Measurements from ENCODE around the gene RNF217.

RNF217 gene

GRCh38 chr6:124943658-124944057 lies 18.6 kb upstream of the RNF217 start:
- no peak overlapping the region for H3K4me2 ChIP-seq
- H3K9ac ChIP-seq = no peak overlapping the region
- H3K36me3 ChIP-seq = no peaks in the 10 kb centered on the region
- no peaks in the 10 kb centered on the region for H3K9me3 ChIP-seq
- no peaks in the 10 kb centered on the region for H3K27me3 ChIP-seq
- no peak overlapping the region for H3K4me3 ChIP-seq
- no peaks in the 10 kb centered on the region for H3K4me1 ChIP-seq
- TF ChIP-seq Cebpa-rat (IDR thresholded peaks at IDR 0.05) = no peak
- H4K20me1 ChIP-seq = no peaks in the 10 kb centered on the region
- no peak overlapping the region for H3K27ac ChIP-seq

- Histone ChIP-seq H3K27me3 (no peaks in the 10 kb centered on the region), H3K27ac (no peak overlapping the region), H3K4me2 (no peak overlapping the region), H3K4me1 (no peaks in the 10 kb centered on the region), H3K9ac (no peak overlapping the region), H4K20me1 (no peaks in the 10 kb centered on the region), H3K9me3 (no peaks in the 10 kb centered on the region), H3K36me3 (no peaks in the 10 kb centered on the region), H3K4me3 (no peak overlapping the region)
- no peak for TF ChIP-seq Cebpa-rat (IDR thresholded peaks at IDR 0.05)
Observed at GRCh38 chr6:124947971-124948451, 14.2 kb upstream of the RNF217 start.

GRCh38 chr6:124949706-124950105 lies 12.5 kb upstream of the RNF217 start:
- H3K9me3 ChIP-seq = no peaks in the 10 kb centered on the region
- H4K20me1 ChIP-seq = no peaks in the 10 kb centered on the region
- H3K4me1 ChIP-seq = no peaks in the 10 kb centered on the region
- H3K4me2 ChIP-seq = no peak overlapping the region
- H3K27me3 ChIP-seq = no peaks in the 10 kb centered on the region
- H3K27ac ChIP-seq = no peak overlapping the region
- no peak overlapping the region for H3K4me3 ChIP-seq
- H3K36me3 ChIP-seq = no peaks in the 10 kb centered on the region
- no peak overlapping the region for H3K9ac ChIP-seq
- no peak for TF ChIP-seq Cebpa-rat (IDR thresholded peaks at IDR 0.05)

GRCh38 chr6:124953808-124954207 lies 8.4 kb upstream of the RNF217 start:
- no peak for TF ChIP-seq Cebpa-rat (IDR thresholded peaks at IDR 0.05)
- H3K4me3 ChIP-seq = no peak overlapping the region

GRCh38 chr6:124955108-124955856 lies 7.0 kb upstream of the RNF217 start:
- TF ChIP-seq Cebpa-rat (IDR thresholded peaks at IDR 0.05) = no peak
- H3K4me1 ChIP-seq = no peaks in the 10 kb centered on the region
- H3K27me3 ChIP-seq = no peaks in the 10 kb centered on the region

More at GRCh38 chr6:124953808-124954207, 8.4 kb upstream of the RNF217 start:
- Histone ChIP-seq H3K27ac (no peak overlapping the region), H3K9ac (no peak overlapping the region), H3K4me2 (no peak overlapping the region), H3K9me3 (no peaks in the 10 kb centered on the region), H3K27me3 (no peaks in the 10 kb centered on the region), H4K20me1 (no peaks in the 10 kb centered on the region), H3K4me1 (no peaks in the 10 kb centered on the region), H3K36me3 (no peaks in the 10 kb centered on the region)

GRCh38 chr6:124956018-124956417 lies 6.2 kb upstream of the RNF217 start:
- H3K4me1 ChIP-seq = no peaks in the 10 kb centered on the region
- H3K27me3 ChIP-seq = no peaks in the 10 kb centered on the region
- TF ChIP-seq Cebpa-rat (IDR thresholded peaks at IDR 0.05) = no peak
- no peak overlapping the region for H3K4me2 ChIP-seq
- no peaks in the 10 kb centered on the region for H3K9me3 ChIP-seq
- H3K27ac ChIP-seq = no peak overlapping the region
- H3K4me3 ChIP-seq = no peak overlapping the region
- H3K36me3 ChIP-seq = no peaks in the 10 kb centered on the region
- no peak overlapping the region for H3K9ac ChIP-seq
- H4K20me1 ChIP-seq = no peaks in the 10 kb centered on the region

More at GRCh38 chr6:124955108-124955856, 7.0 kb upstream of the RNF217 start:
- Histone ChIP-seq H3K4me2 (no peak overlapping the region), H3K9me3 (no peaks in the 10 kb centered on the region), H4K20me1 (no peaks in the 10 kb centered on the region), H3K9ac (no peak overlapping the region), H3K36me3 (no peaks in the 10 kb centered on the region), H3K27ac (no peak overlapping the region), H3K4me3 (no peak overlapping the region)

- no peak overlapping the region for H3K4me2 ChIP-seq
- H3K9me3 ChIP-seq = peaks cover 16% of the 10 kb centered on the region
- H3K9ac ChIP-seq = no peak overlapping the region
- H3K4me3 ChIP-seq = no peak overlapping the region
- no peaks in the 10 kb centered on the region for H4K20me1 ChIP-seq
- H3K36me3 ChIP-seq = no peaks in the 10 kb centered on the region
- H3K4me1 ChIP-seq = no peaks in the 10 kb centered on the region
- no peaks in the 10 kb centered on the region for H3K27me3 ChIP-seq
- H3K27ac ChIP-seq = no peak overlapping the region
- TF ChIP-seq Cebpa-rat (IDR thresholded peaks at IDR 0.05) = no peak
Observed at GRCh38 chr6:124958149-124958548, 4.1 kb upstream of the RNF217 start.

GRCh38 chr6:124958759-124959354 lies 3.4 kb upstream of the RNF217 start:
- no peak for TF ChIP-seq Cebpa-rat (IDR thresholded peaks at IDR 0.05)
- H3K4me3 ChIP-seq = no peak overlapping the region
- no peaks in the 10 kb centered on the region for H3K4me1 ChIP-seq
- H3K9ac ChIP-seq = no peak overlapping the region
- H3K27ac ChIP-seq = no peak overlapping the region
- H3K27me3 ChIP-seq = no peaks in the 10 kb centered on the region
- no peak overlapping the region for H3K4me2 ChIP-seq
- H3K9me3 ChIP-seq = peaks cover 16% of the 10 kb centered on the region
- no peaks in the 10 kb centered on the region for H4K20me1 ChIP-seq
- H3K36me3 ChIP-seq = no peaks in the 10 kb centered on the region

GRCh38 chr6:124960757-124961463 lies 1.3 kb upstream of the RNF217 start:
- H3K4me1 ChIP-seq = no peaks in the 10 kb centered on the region
- H3K4me2 ChIP-seq = no peak overlapping the region
- H3K27me3 ChIP-seq = no peaks in the 10 kb centered on the region
- no peak overlapping the region for H3K4me3 ChIP-seq
- H3K36me3 ChIP-seq = no peaks in the 10 kb centered on the region
- no peak overlapping the region for H3K9ac ChIP-seq
- peaks cover 16% of the 10 kb centered on the region for H3K9me3 ChIP-seq
- no peak for TF ChIP-seq Cebpa-rat (IDR thresholded peaks at IDR 0.05)
- no peak overlapping the region for H3K27ac ChIP-seq
- H4K20me1 ChIP-seq = no peaks in the 10 kb centered on the region

GRCh38 chr6:124961464-124961776 lies 817 bp upstream of the RNF217 start:
- no peaks in the 10 kb centered on the region for H3K4me1 ChIP-seq
- H3K4me2 ChIP-seq = no peak overlapping the region
- H3K36me3 ChIP-seq = no peaks in the 10 kb centered on the region
- H3K27me3 ChIP-seq = no peaks in the 10 kb centered on the region
- no peak overlapping the region for H3K27ac ChIP-seq
- H4K20me1 ChIP-seq = no peaks in the 10 kb centered on the region
- no peak overlapping the region for H3K9ac ChIP-seq
- H3K9me3 ChIP-seq = peaks cover 16% of the 10 kb centered on the region
- TF ChIP-seq Cebpa-rat (IDR thresholded peaks at IDR 0.05) = no peak
- no peak overlapping the region for H3K4me3 ChIP-seq

Measured in BLaER1 (cell line).